Fibroblast of skin of right biceps (primary cell): ENCODE data around the gene AADACL3.
"Not testable (repeated sequence)": the region's sequence is repeated elsewhere in the genome, so short reads cannot be mapped to it uniquely, and the experiment has no call there.

Source experiments
- DNase-seq: peaks from one replicate; pipeline ENCODE4 v3.0.0-alpha.2; 2013

Gene AADACL3

GRCh38 chr1:12714710-12715475 is 1.0 kb upstream of the AADACL3 start:
- DNase-seq, result no peak

- DNase-seq, result no peak
Observed at GRCh38 chr1:12717301-12717838, 1.5 kb downstream of the AADACL3 start.

GRCh38 chr1:12722626-12723025 is 6.7 kb downstream of the AADACL3 start:
- DNase-seq, result no peak

- DNase-seq, result no peak
Observed at GRCh38 chr1:12728391-12728790, 12.5 kb downstream of the AADACL3 start.

- DNase-seq, result no peak
Observed at GRCh38 chr1:12730156-12730555, 14.2 kb downstream of the AADACL3 start.

- DNase-seq, result not testable (repeated sequence)
Observed at GRCh38 chr1:12731084-12731483, 15.2 kb downstream of the AADACL3 start.

- no peak for DNase-seq
Observed at GRCh38 chr1:12734651-12735050, 18.7 kb downstream of the AADACL3 start.

- no peak for DNase-seq
Observed at GRCh38 chr1:12738934-12739333, 23.0 kb downstream of the AADACL3 start.

GRCh38 chr1:12739613-12740012 is 23.7 kb downstream of the AADACL3 start:
- no peak for DNase-seq

- DNase-seq, result no peak
Observed at GRCh38 chr1:12741946-12742345, 26.0 kb downstream of the AADACL3 start.

GRCh38 chr1:12745126-12745991 is 29.4 kb downstream of the AADACL3 start:
- peak; percentile 42 for DNase-seq

GRCh38 chr1:12745992-12746323 is 30.0 kb downstream of the AADACL3 start, which contains the start of gene CFAP107:
Gene CFAP107, plus strand, starts transcription at chr1:12746200. Its CDS starts 231 bp downstream, at chr1:12746431.
- peak; percentile 22 for DNase-seq

- DNase-seq, result no peak
Observed at GRCh38 chr1:12748778-12749355, 33.0 kb downstream of the AADACL3 start.

- no peak for DNase-seq
Observed at GRCh38 chr1:12754738-12755137, 38.8 kb downstream of the AADACL3 start.

- no peak for DNase-seq
Observed at GRCh38 chr1:12756273-12756672, 40.4 kb downstream of the AADACL3 start.

- DNase-seq, result peak; percentile 1
Observed at GRCh38 chr1:12756768-12757413, 41.0 kb downstream of the AADACL3 start.

- no peak for DNase-seq
Observed at GRCh38 chr1:12757836-12758235, 41.9 kb downstream of the AADACL3 start.

- no peak for DNase-seq
Observed at GRCh38 chr1:12760256-12760795, 44.4 kb downstream of the AADACL3 start.

- no peak for DNase-seq
Observed at GRCh38 chr1:12761781-12762180, 45.9 kb downstream of the AADACL3 start.

- no peak for DNase-seq
Observed at GRCh38 chr1:12762766-12763165, 46.9 kb downstream of the AADACL3 start.

- no peak for DNase-seq
Observed at GRCh38 chr1:12763479-12763878, 47.6 kb downstream of the AADACL3 start.

- no peak for DNase-seq
Observed at GRCh38 chr1:12764016-12764415, 48.1 kb downstream of the AADACL3 start.

GRCh38 chr1:12769031-12769430 is 53.1 kb downstream of the AADACL3 start:
- no peak for DNase-seq
